Transverse colon (tissue), 4 donors: ENCODE measurements around the gene CCDC154. TPM values are rescaled to one million over a fixed set of nuclear protein-coding genes. Genes with fewer than 3 reads are reported as not detected.

Source experiments
- DNase-seq: peaks from one replicate; pipeline ENCODE4 v3.0.0-alpha.2; 2019
- H3K27ac ChIP-seq, 4 donors: fragments of 200-600 bp; sonication (generic); 2 replicates each; pipeline ENCODE4 v1.5.1; 2016 to 2018; ENCODE audit warnings: inconsistent platforms in 4 of 4
- H3K27me3 ChIP-seq: fragments of 200-600 bp; sonication (generic); 2 replicates; pipeline ENCODE4 v1.5.1; 2017; ENCODE audit warnings: inconsistent platforms
- H3K36me3 ChIP-seq, 4 donors: fragments of 200-600 bp; sonication (generic); 2 replicates each; pipeline ENCODE4 v1.5.1; 2017 to 2019; ENCODE audit warnings: inconsistent platforms in 4 of 4
- H3K4me1 ChIP-seq, 4 donors: fragments of 200-600 bp; sonication (generic); 2 replicates each; pipeline ENCODE4 v1.5.1; 2017 to 2020; ENCODE audit warnings: inconsistent platforms in 4 of 4
- H3K4me3 ChIP-seq, 4 donors: fragments of 200-600 bp; sonication (generic); 1 replicate in 1 of 4; 2 replicates in 3 of 4; pipeline versions ENCODE4 v1.5.1 to v1.6.1; 2017 to 2019; ENCODE audit warnings: inconsistent platforms in 4 of 4
- H3K9me3 ChIP-seq, 2 donors: fragments of 200-600 bp; sonication (generic); 2 replicates each; pipeline ENCODE4 v1.5.1; 2017 to 2019; ENCODE audit warnings: inconsistent platforms in 2 of 2
- CTCF ChIP-seq, 5 experiments: fragments of 200-600 bp in 3 of 5; fragments of 450-650 bp in 2 of 5; sonication (generic) in 3 of 5; IDR thresholded peaks; 1 replicate in 2 of 5; 2 replicates in 3 of 5; pipeline ENCODE4 v1.5.1; 2016 to 2017; ENCODE audit warnings: antibody characterized with exemption in 5 of 5, inconsistent platforms in 3 of 5, mild to moderate bottlenecking in 2 of 5, moderate library complexity in 1 of 5
- EP300 ChIP-seq: sonication (generic); formaldehyde crosslinking; IDR thresholded peaks from one replicate; pipeline ENCODE4 v1.6.1; 2017; ENCODE audit warnings: antibody characterized with exemption, low read depth
- POLR2A ChIP-seq: fragments of 450-650 bp; IDR thresholded peaks from one replicate; pipeline ENCODE4 v1.6.1; 2016; ENCODE audit warnings: antibody characterized with exemption, mild to moderate bottlenecking, moderate library complexity
- POLR2AphosphoS5 ChIP-seq, 3 donors: sonication (generic); formaldehyde crosslinking; IDR thresholded peaks; one replicate each; pipeline ENCODE4 v1.6.1; 2016; ENCODE audit warnings: antibody characterized with exemption in 3 of 3
- WGBS, 2 donors: methylation state at CpG; one replicate each; pipeline ENCODE4 v1.1.5; 2018; ENCODE audit warnings: low coverage in 1 of 2; 5-methylcytosine and 5-hydroxymethylcytosine counted together
- in situ Hi-C, 4 donors: fragments of 200-750 bp; cut with MboI; loops; one replicate each; pipeline versions ENCODE4 v1.15.0 to v1.15.1; 2017; ENCODE audit warnings: low sequenced_read_pairs in 3 of 4, low pct_ligation_motif_present in 1 of 4, low pct_unique_long_range_greater_than_20kb in 1 of 4
- intact Hi-C: fragments of 100-400 bp; cut with DNase I; formaldehyde crosslinking; loops from one replicate; pipeline ENCODE4 v1.15.1; 2023; ENCODE audit warnings: low total_unique reads
- total RNA-seq, 4 donors: library from RNA; depleted of rRNA; stranded (reverse); fragments of >200 nt; gene quantifications; one replicate each; pipeline ENCODE4 v1.1.0, GENCODE V29; 2016

CCDC154 gene
- total RNA-seq, 4 donors from 2014 or later, result 0.16 to 0.41 TPM; not detected in 2

DNA sequence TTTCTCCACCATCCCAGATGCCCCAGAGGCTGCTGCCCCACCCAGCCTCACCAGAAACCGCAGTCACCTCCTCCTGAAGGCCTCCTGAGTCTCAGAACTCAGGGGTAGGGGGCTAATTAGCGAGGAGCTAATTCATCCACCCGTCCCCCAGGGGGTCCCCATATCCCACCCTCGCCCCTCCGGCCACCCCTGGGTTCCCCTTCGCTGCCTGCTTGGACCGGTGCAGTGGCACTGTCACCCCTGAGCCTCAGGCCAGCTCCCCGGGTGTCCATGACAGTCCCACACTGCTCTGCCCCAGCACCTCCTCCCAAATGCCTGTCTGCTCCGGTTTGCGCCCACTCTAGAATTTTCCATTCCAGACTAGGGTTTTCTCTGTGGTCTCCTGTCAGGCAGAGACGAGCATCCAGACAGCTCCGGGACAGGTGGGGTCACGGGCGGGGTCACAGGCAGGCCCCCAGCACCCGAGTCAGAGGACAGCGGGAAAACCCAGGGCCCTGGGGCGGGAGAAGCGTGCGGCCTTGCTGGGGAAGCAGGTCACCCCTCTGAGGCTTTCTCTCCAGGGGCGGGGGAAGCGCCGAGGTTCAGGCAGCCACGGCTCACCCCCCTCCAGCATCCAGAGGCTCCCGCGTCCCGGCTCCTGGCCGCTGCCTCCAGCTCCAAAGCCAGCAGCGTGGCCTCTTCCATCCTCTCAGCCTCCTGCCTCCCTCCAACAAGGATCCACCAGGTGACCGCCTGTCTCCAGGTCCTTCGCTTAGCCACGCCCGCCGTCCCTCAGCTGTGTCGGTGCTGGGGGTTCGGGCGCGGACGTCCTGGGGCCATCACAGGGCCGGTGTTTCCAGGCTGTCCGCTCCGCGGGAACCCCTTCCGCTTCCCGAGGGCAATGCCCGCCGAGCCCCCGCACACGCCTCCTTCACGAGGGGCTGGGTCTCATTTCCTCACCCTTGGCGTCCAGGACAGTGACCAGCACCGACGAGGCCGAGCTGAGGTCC is 16.6 kb downstream of the CCDC154 start:
- in situ Hi-C loops (no loop called here), intact Hi-C loops (no loop called here)
- Histone ChIP-seq H3K4me3 (no peak overlapping the region), H3K27me3 (peaks cover 12% of the 10 kb centered on the region), H3K4me1 (peaks cover 0 to 4% (median 2%) of the 10 kb centered on the region in 4 donors), H3K9me3 (no peaks in the 10 kb centered on the region), H3K27ac (no peak overlapping the region), H3K36me3 (no peaks in the 10 kb centered on the region)
- 85% methylated on average over 40 of the region's 53 CpGs; no CpG with 5 or more reads in 1 of the 2 donors for WGBS, 2 donors
- no peak for DNase-seq
- TF ChIP-seq EP300, result no peak
- TF ChIP-seq CTCF (IDR thresholded peaks at IDR 0.05), result no peak
- no peak for TF ChIP-seq POLR2A
- TF ChIP-seq POLR2AphosphoS5 (IDR thresholded peaks at IDR 0.05), result no peak

GRCh38 chr16:1426734-1427471 is 17.5 kb downstream of the CCDC154 start:
- no peak overlapping the region for H3K27ac ChIP-seq
- intact Hi-C loops (no loop called here), in situ Hi-C loops (no loop called here)
- WGBS, 2 donors, result 89% methylated on average over 31 of the region's 42 CpGs; no CpG with 5 or more reads in 1 of the 2 donors
- no peak for DNase-seq
- TF ChIP-seq EP300 (no peak), POLR2A (no peak)
- H3K9me3 ChIP-seq, result no peaks in the 10 kb centered on the region
- no peaks in the 10 kb centered on the region for H3K36me3 ChIP-seq
- no peak overlapping the region for H3K4me3 ChIP-seq
- peaks cover 0 to 4% (median 2%) of the 10 kb centered on the region in 4 donors for H3K4me1 ChIP-seq
- peaks cover 12% of the 10 kb centered on the region for H3K27me3 ChIP-seq

GRCh38 chr16:1425616-1426370 is 18.6 kb downstream of the CCDC154 start:
- no peak overlapping the region for H3K4me3 ChIP-seq
- H3K27me3 ChIP-seq, result peaks cover 6% of the 10 kb centered on the region
- no peaks in the 10 kb centered on the region for H3K9me3 ChIP-seq
- in situ Hi-C loops (no loop called here), intact Hi-C loops (no loop called here)
- no peak overlapping the region for H3K27ac ChIP-seq
- DNase-seq, result no peak
- TF ChIP-seq POLR2A (no peak), CTCF (IDR thresholded peaks at IDR 0.05) (no peak)
- peaks cover 0 to 11% (median 8%) of the 10 kb centered on the region in 4 donors for H3K4me1 ChIP-seq
- WGBS, 2 donors, result 84 to 100% methylated on average over 1 to 11 of the region's 16 CpGs
- H3K36me3 ChIP-seq, result no peaks in the 10 kb centered on the region

GRCh38 chr16:1424028-1424427 is 20.3 kb downstream of the CCDC154 start:
- Histone ChIP-seq H3K4me3 (no peak overlapping the region), H3K36me3 (no peaks in the 10 kb centered on the region), H3K9me3 (no peaks in the 10 kb centered on the region), H3K4me1 (peaks cover 7 to 23% (median 19%) of the 10 kb centered on the region in 4 donors), H3K27ac (no peak overlapping the region), H3K27me3 (no peaks in the 10 kb centered on the region)
- WGBS, 2 donors, result 93% methylated on average over 12 of the region's 12 CpGs; no CpG with 5 or more reads in 1 of the 2 donors
- TF ChIP-seq CTCF (IDR thresholded peaks at IDR 0.05) (no peak), EP300 (no peak), POLR2A (no peak), POLR2AphosphoS5 (IDR thresholded peaks at IDR 0.05) (no peak)
- in situ Hi-C loops (no loop called here), intact Hi-C loops (no loop called here)
- no peak for DNase-seq
